HG03103 (cell line): ENCODE measurements around the gene OSBPL10.
A peak's percentile ranks its signal among the peaks of the same experiment; 100 is the strongest.

ENCODE experiments used
- ATAC-seq: cut with Tn5 transposase; IDR thresholded peaks from one replicate; pipeline ENCODE4 v1.9.1; 2021; ENCODE audit warnings: low read depth; ENCODE audit not compliant: unreplicated experiment

The OSBPL10 gene

GRCh38 chr3:31929826-31930502, 51.1 kb downstream of the OSBPL10 start:
- no peak for ATAC-seq

- ATAC-seq: no peak
Observed at GRCh38 chr3:31927811-31928210, 53.3 kb downstream of the OSBPL10 start.

DNA sequence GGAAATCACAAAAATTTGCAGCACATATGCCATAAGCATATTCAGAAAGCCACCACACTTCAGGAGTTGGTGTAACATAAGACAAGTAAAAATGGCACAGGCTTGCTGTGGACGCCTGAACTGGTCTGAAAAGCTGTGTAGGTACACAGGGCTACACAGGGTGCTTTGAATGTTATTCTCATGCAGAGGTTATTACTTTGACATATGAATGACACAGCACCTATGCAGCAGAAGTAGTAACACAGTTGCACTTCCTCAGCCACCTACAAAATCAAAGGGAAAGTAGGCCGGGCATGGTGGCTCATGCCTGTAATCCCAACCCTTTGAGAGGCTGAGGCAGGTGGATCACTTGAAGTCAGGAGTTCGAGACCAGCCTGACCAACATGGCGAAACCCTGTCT, 54.5 kb downstream of the OSBPL10 start:
- no peak for ATAC-seq

DNA sequence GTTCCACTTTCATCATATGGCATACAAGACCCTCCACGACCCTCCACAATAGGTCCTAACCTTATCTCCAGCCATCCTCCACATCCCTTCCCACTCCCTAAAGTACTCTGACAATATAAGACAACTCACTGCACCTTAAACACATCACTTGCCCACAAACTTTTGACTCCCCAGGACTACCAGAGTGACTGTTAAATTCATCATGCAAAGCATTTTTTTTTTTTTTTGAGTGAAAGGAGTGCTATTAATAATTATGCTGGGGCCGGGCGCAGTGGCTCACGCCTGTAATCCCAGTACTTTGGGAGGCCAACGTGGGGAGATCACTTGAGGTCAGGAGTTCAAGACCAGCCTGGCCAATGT, 55.8 kb downstream of the OSBPL10 start:
- ATAC-seq: no peak

- no peak for ATAC-seq
Observed at GRCh38 chr3:31924610-31925270, 56.3 kb downstream of the OSBPL10 start.

GRCh38 chr3:31922962-31923361, 58.1 kb downstream of the OSBPL10 start:
- ATAC-seq: no peak

GRCh38 chr3:31921837-31922236, 59.2 kb downstream of the OSBPL10 start:
- ATAC-seq: no peak

DNA sequence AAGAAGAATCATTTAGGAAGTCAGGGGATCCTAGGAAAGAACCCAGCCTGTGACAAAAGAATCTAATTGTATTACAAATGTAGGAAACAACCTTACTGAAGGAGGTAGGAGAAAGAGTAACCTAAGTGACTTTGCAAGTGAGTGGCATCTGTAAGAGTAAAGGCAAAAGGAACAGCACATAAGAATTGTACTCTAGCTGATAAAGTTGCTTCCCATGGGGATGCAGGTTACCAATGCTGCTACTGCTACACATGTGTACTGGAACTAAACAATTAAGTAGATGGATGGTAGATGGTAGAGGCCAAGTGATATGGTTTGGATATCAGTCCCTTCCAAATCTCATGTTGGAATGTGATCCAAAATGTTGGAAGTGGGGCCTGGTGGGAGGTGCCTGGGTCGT, 60.8 kb downstream of the OSBPL10 start:
- ATAC-seq: no peak

DNA sequence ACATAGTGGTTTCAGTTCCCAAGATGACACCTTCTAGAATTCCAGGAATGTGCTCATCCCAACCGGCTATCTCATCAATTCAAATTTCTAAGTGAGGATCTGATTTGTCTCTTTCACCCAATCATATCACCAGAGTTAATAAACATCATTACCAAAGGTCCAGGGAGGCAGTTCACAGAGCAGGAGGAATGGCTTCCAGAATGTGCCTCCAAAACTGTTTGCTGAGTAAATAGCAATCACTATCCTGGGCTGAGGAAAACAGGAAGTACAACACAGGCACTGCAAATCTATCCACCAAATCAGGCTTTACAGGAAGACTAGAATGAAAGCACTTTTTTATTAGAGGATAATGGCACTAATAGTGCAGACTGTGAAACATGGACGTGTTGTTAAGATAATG, 61.5 kb downstream of the OSBPL10 start:
- no peak for ATAC-seq

- peak; percentile 66 for ATAC-seq
Observed at GRCh38 chr3:31918179-31919150, 62.6 kb downstream of the OSBPL10 start.

DNA sequence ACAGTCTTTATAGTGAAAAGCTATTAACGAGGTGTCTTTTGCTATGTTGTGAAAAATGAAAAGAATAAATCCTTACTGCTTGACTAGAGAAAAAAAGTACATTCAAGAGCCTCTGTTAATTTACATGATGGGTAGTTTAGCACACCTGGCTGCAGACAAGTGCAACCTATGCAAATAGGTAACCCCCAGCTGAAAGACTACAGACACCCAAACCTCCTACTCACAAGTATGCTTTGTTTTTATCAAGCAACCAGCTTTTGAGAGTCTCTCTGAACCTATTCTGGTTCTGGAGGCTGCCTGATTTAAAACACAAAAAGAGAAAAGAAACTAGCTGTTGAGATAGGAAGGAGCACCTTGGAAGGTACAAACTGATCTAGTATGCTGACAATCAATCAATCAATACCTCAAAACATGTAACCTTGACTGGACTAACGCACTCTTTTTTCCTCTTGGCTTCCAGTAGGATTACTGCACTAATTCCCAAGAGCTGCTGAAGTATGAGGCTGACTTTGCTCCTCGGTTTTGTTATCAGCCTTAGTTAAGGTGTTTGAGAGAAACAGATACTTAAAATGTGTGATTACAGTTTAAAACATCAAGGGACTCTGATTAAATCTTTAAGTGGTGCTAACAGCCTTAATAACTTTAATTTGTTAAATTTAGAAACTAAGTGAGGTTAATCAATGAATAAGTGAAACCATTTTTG, 63.6 kb downstream of the OSBPL10 start:
- ATAC-seq: peak; percentile 72

- ATAC-seq: no peak
Observed at GRCh38 chr3:31911643-31912042, 69.4 kb downstream of the OSBPL10 start.

GRCh38 chr3:31911124-31911523, 69.9 kb downstream of the OSBPL10 start:
- no peak for ATAC-seq

GRCh38 chr3:31909455-31909854, 71.6 kb downstream of the OSBPL10 start:
- ATAC-seq: no peak

DNA sequence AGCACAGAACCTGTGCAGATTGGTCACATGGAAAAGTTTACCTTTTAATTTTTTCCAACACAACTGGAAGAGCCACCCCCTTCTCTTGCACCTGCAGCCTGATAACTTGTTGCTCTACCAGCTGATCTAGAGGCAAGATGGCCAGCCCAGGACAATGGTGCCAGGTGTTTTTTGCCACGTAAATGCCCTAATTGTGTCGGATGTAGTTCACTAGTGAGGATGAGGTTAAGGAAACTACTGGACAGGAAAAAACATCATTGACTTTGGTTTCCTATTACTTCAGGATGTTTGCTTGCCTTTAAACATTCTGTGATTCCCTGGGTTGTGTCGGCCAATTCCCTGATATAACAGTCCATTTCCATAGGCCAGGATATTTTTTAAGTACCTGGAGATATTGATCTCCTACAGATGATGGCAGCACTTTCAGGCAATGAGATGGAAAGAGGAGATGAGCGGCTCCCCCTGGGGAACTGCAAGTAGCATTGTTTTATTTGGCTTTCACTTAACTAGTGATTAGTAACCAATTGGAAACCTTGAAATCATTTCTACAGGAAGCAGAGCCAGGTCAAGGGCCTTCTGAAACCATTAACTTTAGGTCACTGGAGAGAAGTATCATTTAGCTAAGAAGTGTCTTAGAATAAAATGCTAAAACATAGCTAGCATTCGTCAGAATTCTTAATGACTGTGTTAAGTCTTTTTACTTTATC, 72.5 kb downstream of the OSBPL10 start:
- ATAC-seq: no peak

DNA sequence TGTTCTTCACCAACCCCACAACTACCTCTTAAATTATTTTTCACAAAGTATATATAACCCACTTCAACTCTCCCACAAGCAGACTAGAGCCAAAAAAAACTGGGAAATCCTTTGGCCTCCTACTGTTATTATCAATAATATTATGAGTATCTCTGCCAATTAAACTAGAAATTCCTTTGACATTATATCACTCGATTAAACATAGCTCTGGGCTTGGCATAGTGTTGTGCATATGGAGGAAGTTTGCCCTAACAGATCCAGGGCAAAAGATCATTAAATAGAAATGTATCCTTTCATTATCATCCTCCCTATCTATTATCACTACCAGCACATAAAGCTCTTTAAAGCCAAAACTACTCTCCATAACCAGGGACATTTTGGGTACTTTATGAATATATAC, 74.9 kb downstream of the OSBPL10 start:
- ATAC-seq: no peak

GRCh38 chr3:31903686-31904431, 77.2 kb downstream of the OSBPL10 start:
- no peak for ATAC-seq

GRCh38 chr3:31900583-31900982, 80.5 kb downstream of the OSBPL10 start:
- no peak for ATAC-seq

- ATAC-seq: no peak
Observed at GRCh38 chr3:31896648-31897433, 84.2 kb downstream of the OSBPL10 start.
